ENCODE data around the gene TPSD1. TPM values are rescaled to one million over a fixed set of nuclear protein-coding genes. Genes with fewer than 3 reads are reported as not detected.

The TPSD1 gene
- total RNA-seq, 1 experiment from 2014 or later = 0.31 TPM

- no peak for TF ChIP-seq FOXK1 (CRISPR knock-in tag; IDR thresholded peaks at IDR 0.05)
- no peak for TF ChIP-seq ZNF219 (CRISPR knock-in tag; IDR thresholded peaks at IDR 0.05; ENCODE audit: borderline replicate concordance)
- no peak for TF ChIP-seq NFATC4 (CRISPR knock-in tag; IDR thresholded peaks at IDR 0.05)
These were observed 41.3 kb downstream of the TPSD1 start (continued) for GRCh38 chr16:1297018-1297696.

GRCh38 chr16:1298406-1298805, 42.5 kb downstream of the TPSD1 start:
- POLR2A ChIA-PET = no interaction called here
- ATAC-seq (no peak), DNase-seq (ENCODE audit: low spot score) (no peak)
- peaks cover 17% of the 10 kb centered on the region for H3K27me3 Mint-ChIP-seq (ENCODE audit: low read depth)
- TF ChIP-seq, protein P1, sequence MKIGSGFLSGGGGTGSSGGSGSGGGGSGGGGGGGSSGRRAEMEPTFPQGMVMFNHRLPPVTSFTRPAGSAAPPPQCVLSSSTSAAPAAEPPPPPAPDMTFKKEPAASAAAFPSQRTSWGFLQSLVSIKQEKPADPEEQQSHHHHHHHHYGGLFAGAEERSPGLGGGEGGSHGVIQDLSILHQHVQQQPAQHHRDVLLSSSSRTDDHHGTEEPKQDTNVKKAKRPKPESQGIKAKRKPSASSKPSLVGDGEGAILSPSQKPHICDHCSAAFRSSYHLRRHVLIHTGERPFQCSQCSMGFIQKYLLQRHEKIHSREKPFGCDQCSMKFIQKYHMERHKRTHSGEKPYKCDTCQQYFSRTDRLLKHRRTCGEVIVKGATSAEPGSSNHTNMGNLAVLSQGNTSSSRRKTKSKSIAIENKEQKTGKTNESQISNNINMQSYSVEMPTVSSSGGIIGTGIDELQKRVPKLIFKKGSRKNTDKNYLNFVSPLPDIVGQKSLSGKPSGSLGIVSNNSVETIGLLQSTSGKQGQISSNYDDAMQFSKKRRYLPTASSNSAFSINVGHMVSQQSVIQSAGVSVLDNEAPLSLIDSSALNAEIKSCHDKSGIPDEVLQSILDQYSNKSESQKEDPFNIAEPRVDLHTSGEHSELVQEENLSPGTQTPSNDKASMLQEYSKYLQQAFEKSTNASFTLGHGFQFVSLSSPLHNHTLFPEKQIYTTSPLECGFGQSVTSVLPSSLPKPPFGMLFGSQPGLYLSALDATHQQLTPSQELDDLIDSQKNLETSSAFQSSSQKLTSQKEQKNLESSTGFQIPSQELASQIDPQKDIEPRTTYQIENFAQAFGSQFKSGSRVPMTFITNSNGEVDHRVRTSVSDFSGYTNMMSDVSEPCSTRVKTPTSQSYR (CRISPR knock-in tag; IDR thresholded peaks at IDR 0.05) = no peak
- TF ChIP-seq NR3C1 (CRISPR knock-in tag; conservative IDR thresholded peaks at IDR 0.05; ENCODE audit: low read depth) (no peak), MXD4 (CRISPR knock-in tag; IDR thresholded peaks at IDR 0.05; ENCODE audit: borderline replicate concordance) (no peak), ZNF232 (CRISPR knock-in tag; IDR thresholded peaks at IDR 0.05) (no peak), GTF2I (CRISPR knock-in tag; conservative IDR thresholded peaks at IDR 0.05) (no peak), PRRX2 (CRISPR knock-in tag; IDR thresholded peaks at IDR 0.05) (no peak), MYBL2 (CRISPR knock-in tag; IDR thresholded peaks at IDR 0.05) (no peak), KAT7 (CRISPR knock-in tag; IDR thresholded peaks at IDR 0.05; ENCODE audit: borderline replicate concordance) (no peak)
- TF ChIP-seq, protein P2, sequence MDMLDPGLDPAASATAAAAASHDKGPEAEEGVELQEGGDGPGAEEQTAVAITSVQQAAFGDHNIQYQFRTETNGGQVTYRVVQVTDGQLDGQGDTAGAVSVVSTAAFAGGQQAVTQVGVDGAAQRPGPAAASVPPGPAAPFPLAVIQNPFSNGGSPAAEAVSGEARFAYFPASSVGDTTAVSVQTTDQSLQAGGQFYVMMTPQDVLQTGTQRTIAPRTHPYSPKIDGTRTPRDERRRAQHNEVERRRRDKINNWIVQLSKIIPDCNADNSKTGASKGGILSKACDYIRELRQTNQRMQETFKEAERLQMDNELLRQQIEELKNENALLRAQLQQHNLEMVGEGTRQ (CRISPR knock-in tag; IDR thresholded peaks at IDR 0.05) = no peak
- TF ChIP-seq, protein P3, sequence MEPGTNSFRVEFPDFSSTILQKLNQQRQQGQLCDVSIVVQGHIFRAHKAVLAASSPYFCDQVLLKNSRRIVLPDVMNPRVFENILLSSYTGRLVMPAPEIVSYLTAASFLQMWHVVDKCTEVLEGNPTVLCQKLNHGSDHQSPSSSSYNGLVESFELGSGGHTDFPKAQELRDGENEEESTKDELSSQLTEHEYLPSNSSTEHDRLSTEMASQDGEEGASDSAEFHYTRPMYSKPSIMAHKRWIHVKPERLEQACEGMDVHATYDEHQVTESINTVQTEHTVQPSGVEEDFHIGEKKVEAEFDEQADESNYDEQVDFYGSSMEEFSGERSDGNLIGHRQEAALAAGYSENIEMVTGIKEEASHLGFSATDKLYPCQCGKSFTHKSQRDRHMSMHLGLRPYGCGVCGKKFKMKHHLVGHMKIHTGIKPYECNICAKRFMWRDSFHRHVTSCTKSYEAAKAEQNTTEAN (CRISPR knock-in tag; IDR thresholded peaks at IDR 0.05) = no peak
- TF ChIP-seq, protein P4, sequence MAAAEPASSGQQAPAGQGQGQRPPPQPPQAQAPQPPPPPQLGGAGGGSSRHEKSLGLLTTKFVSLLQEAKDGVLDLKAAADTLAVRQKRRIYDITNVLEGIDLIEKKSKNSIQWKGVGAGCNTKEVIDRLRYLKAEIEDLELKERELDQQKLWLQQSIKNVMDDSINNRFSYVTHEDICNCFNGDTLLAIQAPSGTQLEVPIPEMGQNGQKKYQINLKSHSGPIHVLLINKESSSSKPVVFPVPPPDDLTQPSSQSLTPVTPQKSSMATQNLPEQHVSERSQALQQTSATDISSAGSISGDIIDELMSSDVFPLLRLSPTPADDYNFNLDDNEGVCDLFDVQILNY (CRISPR knock-in tag; IDR thresholded peaks at IDR 0.05) = no peak
- H3K36me3 Mint-ChIP-seq = no peaks in the 10 kb centered on the region
- H3K9me3 Mint-ChIP-seq = no peaks in the 10 kb centered on the region
- no peak overlapping the region for H3K4me3 Mint-ChIP-seq
- no peak overlapping the region for H3K27ac Mint-ChIP-seq
- CTCF ChIA-PET = no interaction called here
- peaks cover 28% of the 10 kb centered on the region for H3K4me1 Mint-ChIP-seq

DNA sequence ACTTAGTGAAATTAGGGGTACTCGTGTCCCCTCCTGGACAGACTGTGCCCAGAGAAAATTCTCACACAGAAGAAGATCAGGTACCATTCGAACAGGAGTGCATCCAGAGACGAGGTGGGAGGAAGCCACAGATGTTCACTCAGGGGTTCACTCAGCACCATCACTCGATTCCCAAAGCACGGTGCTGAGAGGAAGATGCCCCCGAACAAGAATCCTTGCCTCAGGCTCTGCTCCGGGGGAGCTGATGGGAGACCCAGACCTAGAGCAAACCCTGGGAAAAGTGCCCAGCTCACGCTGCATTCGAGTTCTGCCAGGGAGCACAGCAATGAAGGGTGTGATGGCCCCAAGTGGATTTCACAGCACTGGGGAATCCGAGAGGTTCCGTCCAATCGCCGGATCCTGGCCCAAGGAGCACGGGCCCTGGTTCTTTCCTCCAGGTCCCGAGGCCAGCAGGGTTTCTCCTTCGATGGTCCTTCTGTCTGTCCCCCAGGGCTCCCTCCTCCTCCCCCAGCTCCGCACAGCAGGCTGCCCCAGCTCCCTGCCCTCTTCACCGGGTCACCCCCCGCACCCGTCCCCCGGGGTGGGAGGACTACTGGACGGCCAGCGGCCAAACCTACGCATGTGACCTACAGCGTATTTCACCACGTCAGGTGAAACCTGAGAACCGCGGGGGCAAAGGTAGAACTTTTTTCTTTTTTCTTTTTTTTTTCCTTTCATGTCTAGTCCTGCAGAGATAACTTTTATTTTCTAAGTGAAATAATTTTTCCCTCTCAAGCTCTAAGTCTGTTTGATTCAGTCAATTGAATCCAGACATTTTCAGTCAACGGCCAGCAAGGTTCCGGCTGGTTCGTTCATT, 43.4 kb downstream of the TPSD1 start:
- ATAC-seq (no peak), DNase-seq (ENCODE audit: low spot score) (no peak)
- Mint-ChIP-seq H3K4me1 (peaks cover 30% of the 10 kb centered on the region), H3K9me3 (no peaks in the 10 kb centered on the region), H3K27ac (no peak overlapping the region), H3K27me3 (ENCODE audit: low read depth) (peaks cover 12% of the 10 kb centered on the region), H3K36me3 (no peaks in the 10 kb centered on the region), H3K4me3 (no peak overlapping the region)
- ChIA-PET POLR2A (no interaction called here), CTCF (interaction anchor here (2.1 to 3.3 kb wide), 3 partner anchors 9 to 121 kb away, joined by 7 to 48 read pairs (median 17); partner anchors contain the start of gene UQCC4)
- TF ChIP-seq, protein P5, sequence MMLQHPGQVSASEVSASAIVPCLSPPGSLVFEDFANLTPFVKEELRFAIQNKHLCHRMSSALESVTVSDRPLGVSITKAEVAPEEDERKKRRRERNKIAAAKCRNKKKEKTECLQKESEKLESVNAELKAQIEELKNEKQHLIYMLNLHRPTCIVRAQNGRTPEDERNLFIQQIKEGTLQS (CRISPR knock-in tag; conservative IDR thresholded peaks at IDR 0.05) = no peak
- TF ChIP-seq GABPB1 (CRISPR knock-in tag; IDR thresholded peaks at IDR 0.05) = 0 out of 2 replicates have a peak, but pooled peaks have one; percentile 25

All from WTC11 (cell line).